Adipose tissue (tissue), 3 donors: ENCODE data around the gene ZNRF3. TPM values are rescaled to one million over a fixed set of nuclear protein-coding genes. Genes with fewer than 3 reads are reported as not detected.

Experiments
- H3K27ac ChIP-seq: one replicate; pipeline ENCODE4 v1.5.1; 2013; ENCODE audit warnings: low read depth, low read length
- WGBS, 3 donors: extraction: QIAGEN DNeasy Blood & Tissue Kit; methylation state at CpG; one replicate each; pipeline ENCODE4 v1.1.7; 2013; 5-methylcytosine and 5-hydroxymethylcytosine counted together
- polyA plus RNA-seq, 3 donors: library from polyadenylated mRNA; stranded (reverse); fragments of 200-250 nt; gene quantifications; one replicate each; pipeline ENCODE4 v1.2.3, GENCODE V29; 2013
- donor health status: healthy with polysubstance abuse.
- donor health status: Bipolar disorder and iron deficiency.
- donor health status: healthy.

ZNRF3 gene
- polyA plus RNA-seq, 3 donors: 1.2 to 3.9 (median 2.5) TPM

DNA sequence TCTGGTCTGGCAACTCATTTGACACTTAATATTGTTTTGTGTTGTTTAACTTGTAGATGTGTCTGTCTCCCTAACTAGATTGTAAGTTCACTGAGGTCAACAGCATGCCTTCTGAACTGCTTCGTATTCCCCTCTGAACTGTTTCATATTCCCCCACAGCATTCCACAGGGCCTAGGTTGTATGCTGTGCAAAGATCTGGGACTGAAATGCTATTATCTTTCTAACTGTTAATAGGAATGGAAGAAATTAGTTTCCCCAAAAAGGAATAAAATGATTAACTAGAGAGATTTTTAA lies 38.2 kb downstream of the ZNRF3 start:
- H3K27ac ChIP-seq: no peak overlapping the region
- WGBS, 3 donors: 49 to 93% (median 92%) methylated on average over 1 of the region's 1 CpG

DNA sequence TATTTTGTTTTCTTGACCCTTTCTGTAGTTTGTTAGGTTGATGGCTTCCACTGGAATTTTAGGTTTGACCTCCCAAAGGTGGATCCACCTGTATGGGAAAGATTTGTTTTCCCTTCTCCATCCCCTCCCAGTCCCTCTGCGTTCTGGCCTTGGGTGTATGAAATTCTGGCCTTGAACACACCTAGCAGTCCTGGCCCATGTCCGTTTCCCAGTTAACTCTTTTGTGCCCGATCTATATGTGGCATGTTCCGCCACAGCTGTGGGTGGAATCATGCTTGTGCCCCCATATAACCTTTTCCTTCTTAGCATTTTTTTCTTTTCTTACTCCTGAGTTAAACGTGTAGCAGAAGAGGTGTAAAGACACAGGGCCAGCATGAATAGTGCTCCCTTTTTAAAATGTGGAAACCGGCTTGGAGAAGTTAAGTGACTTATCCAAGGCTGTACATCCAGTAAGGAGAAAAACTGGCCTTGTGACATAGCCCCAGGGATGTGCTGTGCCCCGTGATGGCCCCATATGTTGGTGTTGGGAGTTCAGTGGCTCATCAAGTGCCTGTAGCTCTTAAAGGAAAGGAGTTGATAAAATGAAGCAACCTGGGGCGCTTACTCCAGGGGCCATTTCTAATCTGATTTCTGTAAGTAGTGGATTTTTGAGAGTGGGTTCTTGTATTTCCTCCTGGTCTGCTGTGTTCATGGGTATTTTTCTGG lies 39.3 kb downstream of the ZNRF3 start:
- H3K27ac ChIP-seq: no peak overlapping the region
- 38 to 82% (median 75%) methylated on average over 8 of the region's 8 CpGs for WGBS, 3 donors

DNA sequence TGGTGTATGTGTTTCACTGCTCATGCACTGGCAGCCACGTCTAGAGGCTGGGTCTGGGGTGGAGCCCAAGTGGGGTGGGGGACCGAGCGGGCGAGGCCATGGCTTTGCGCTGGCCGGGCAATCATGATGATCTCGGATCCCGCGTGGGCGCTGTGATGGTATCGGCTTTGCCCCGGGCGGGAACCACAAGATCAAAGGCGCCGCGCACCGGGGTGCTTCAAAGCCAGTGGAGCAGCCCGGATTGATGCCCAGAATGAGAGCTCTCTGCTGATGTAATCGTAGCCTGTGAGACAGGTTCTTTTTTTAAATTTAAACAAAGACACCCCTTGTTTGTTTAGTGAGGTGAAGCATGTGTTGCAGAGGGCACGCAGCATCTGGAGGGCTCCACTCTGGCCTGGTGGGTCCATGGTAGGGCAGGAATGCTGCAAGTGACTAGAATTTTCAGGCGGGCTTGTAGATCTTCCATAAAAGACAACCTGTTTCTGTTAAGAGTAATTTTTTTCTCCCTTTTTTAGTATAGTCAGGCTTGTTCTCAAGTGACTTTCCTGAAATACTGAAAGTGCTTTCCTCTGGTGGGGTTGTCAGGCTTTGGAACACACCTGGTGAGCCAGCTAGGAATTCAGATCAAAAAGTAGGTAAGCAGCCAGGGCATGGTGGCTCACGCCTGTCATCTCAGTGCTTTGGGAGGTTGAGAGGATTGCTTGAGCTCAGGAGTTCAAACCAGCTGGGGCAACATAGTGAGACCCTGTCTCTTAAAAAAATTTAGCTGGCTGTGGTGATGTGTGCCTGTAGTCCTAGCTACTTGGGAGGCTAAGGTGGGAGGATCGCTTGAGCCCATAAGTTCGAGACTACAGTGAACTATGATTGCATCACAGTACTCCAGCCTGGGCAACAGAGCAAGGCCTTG lies 40.7 kb downstream of the ZNRF3 start:
- H3K27ac ChIP-seq: no peak overlapping the region
- WGBS, 3 donors: 42 to 86% (median 80%) methylated on average over 24 of the region's 24 CpGs

DNA sequence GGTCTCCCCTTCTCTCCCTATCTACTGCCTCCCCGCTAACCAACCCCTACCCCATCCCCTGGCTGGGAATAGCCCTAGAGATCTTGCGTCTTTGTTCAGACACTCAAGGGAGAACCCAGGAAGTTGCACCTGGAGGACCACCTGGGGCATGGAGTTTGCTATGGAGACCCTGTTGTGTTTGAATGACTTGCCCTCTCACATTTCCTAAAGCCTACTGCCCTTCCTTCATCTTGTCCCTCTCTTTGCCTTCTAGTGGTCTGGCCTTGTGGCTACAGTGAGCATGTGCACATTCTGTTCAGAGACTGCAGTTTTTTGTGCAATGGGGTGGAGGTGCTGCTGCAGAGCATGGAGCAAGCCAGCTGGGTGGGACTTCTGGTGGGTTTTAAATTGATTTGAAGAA lies 42.5 kb downstream of the ZNRF3 start:
- WGBS, 3 donors: 90 to 100% (median 97%) methylated on average over 2 of the region's 2 CpGs
- H3K27ac ChIP-seq: no peak overlapping the region

DNA sequence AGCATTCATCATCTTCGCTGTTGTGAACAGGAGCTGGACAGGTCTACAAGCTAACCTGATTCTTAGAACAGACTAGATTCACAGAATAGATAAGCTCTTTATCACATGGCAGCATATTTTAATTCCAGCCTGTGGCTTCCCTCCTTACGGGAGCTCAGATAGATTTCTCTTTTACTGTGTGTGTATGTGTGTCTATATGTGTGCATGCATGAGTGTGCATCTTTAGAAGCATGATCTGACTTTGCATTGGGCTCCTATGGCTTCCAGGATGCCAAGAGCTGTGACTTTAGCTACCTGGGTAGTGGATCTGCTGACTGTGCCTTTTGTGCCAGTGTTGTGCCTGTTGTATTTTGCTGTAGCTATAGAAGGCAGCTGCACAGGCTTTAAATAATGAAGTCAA lies 44.3 kb downstream of the ZNRF3 start:
- H3K27ac ChIP-seq: no peak overlapping the region
- WGBS, 3 donors: 62 to 82% (median 77%) methylated on average over 2 of the region's 2 CpGs

DNA sequence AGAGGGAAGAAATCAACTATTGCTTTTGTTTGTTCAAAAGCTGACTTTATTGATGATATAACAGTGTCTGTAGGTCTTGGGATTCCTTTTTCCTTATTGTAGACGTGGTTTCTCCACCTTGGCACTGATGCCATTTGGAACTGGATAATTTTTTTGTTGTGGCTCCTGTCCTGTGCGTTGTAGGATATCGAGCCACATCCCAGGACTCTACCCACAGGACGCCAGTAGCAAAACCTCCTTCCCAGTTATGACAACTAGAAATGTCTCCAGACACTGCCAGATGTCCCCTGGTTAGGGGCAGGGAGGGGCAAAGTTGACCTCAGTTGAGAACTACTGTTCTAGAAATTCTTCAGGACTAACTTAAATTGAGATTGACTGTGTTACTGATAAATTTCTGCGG lies 45.8 kb downstream of the ZNRF3 start:
- WGBS, 3 donors: 87 to 91% (median 88%) methylated on average over 5 of the region's 5 CpGs
- H3K27ac ChIP-seq: no peak overlapping the region

DNA sequence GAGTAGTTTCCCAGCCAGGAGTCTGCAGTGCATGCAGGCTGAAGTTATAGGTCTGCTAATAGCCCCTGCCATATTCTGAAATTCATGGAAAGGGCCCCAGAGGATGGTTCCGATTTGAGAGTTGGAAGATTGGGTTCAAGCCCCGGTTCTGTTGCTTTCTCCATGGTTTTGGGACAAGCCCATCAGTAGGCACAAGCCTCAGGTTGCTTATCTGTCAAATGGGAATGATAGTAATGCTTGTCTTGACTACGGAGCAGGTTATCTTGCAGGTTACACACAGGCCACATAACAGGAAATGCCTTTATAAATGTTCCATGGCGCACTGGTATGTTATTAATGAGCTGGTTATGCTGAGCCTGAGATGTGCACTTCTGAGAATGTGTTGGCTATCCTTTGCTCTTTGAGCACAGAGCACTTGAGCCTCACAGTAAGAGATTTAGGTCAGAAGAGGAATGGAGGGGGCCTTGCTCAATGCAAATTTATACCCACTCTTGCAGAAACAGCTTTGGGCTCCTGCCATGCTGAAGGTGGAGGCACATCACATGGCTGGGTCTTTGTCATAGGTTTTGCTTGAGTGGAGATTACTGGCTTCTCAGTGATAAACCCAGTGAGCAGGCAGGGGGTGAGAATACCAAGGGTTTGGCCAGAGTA lies 47.1 kb downstream of the ZNRF3 start:
- H3K27ac ChIP-seq: no peak overlapping the region
- 51 to 76% (median 70%) methylated on average over 4 of the region's 4 CpGs for WGBS, 3 donors

DNA sequence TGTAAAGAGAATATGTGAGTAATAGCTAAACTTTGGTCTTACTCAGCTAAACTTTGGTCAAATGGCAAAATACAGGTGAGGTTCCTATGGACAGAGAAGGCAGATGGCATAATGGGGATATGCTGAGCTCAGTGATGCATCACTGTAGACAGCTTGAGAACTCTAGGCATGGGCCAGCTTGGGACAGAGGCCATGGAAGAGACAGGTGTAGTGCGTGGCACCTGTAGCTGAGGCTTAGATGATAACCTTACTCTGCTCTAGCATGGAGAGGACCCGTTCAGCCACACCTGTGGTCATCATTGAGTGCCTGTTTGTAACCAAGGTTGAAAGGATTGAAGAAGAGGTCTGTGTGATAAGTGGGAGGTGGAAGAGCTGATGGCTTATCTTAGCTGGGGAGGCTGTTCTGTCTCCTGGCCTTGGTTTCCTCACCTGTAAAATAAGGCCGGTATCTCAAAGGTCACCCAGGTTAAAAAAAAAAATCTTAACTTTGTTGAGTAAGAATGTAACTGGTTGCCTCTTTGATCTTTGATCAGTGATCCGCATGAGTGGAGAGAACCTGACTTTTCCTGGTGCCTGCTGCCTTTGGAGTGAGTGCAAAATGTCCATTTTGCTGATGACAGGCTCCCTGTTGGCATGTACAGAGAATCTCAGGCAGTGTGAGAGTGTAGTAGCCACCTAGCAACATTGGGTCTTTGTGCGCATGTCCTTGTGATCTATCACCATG lies 48.6 kb downstream of the ZNRF3 start:
- H3K27ac ChIP-seq: no peak overlapping the region
- WGBS, 3 donors: 73 to 94% (median 93%) methylated on average over 5 of the region's 5 CpGs

DNA sequence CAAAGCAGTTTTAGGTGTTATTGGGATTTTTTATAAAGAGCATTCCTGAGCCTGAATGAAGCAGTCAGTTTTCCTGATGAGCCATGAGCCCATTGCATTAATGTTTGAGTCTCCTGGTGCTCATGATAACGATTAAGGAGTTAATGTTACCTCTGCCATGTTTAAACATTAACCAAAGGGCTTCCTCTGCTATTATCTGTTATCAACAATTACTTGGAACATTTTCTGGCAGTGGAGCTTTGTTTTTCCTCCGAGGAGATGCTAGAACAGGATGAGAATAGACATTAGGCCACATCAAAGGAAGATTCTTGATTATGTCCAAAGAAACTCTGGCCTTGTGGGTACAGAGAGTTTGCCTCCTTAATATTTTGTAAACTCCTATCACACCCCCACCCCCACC lies 49.9 kb downstream of the ZNRF3 start:
- WGBS, 3 donors: 17 to 57% (median 40%) methylated on average over 2 of the region's 2 CpGs
- no peak overlapping the region for H3K27ac ChIP-seq

DNA sequence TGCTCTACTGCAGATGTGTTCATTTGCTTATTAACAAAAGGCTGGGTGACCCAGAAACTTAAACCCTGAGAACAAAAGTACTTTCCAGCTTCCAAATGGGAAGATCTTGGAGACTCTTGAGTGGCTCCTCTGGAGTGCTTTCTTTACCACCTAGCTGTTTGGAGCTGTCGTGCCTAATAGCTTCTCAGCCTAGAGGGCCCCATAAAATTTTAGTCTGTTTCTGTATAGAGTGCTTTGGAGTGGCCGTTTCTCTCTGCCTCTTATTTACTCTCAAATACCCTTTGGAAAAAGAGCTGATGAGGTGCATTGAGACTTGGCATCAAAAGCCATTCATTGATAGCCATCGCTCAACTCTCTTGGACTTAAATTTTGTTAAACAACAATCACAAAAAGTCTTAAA lies 50.7 kb downstream of the ZNRF3 start:
- 61 to 88% (median 87%) methylated on average over 3 of the region's 3 CpGs for WGBS, 3 donors
- H3K27ac ChIP-seq: no peak overlapping the region

DNA sequence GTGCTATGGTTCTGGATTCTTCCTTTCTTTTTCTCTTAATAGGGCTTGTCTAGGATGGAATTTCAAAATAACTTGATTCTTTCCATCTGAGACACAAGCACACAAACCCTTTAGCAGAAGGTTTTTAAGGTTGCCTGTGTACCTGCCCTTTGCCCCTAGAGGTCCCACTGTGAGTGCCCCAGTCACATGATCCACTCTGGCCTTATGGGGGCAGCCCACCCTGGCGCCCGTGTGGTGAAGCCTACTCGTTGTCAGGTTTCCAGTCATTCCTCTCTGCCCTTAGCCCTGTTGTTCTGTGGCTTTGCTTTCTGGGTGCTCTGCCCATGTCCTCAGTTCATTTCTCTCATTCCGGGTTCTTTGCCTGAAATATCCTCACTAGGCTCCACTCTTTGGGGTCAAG lies 51.8 kb downstream of the ZNRF3 start:
- WGBS, 3 donors: 85 to 89% (median 85%) methylated on average over 4 of the region's 4 CpGs
- no peak overlapping the region for H3K27ac ChIP-seq

DNA sequence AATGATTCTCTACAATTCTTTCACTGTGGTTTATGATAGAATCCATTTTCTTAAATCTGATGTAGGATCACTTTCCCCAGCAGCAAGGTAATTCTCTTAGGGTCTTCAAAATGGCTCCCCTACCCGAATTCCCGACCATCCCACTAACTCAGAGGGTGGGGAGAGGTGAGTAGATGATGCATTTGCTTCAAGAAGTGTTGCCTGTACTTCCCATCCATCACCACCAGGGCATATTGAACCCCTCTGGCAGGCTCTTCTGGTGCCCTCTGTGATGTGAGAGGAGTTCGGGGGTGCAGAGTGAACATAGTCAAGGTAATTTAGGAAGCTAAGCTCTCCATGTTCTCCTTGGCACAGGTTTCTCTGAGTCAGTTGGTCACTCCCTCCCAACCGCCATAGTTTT lies 52.3 kb downstream of the ZNRF3 start:
- no peak overlapping the region for H3K27ac ChIP-seq

DNA sequence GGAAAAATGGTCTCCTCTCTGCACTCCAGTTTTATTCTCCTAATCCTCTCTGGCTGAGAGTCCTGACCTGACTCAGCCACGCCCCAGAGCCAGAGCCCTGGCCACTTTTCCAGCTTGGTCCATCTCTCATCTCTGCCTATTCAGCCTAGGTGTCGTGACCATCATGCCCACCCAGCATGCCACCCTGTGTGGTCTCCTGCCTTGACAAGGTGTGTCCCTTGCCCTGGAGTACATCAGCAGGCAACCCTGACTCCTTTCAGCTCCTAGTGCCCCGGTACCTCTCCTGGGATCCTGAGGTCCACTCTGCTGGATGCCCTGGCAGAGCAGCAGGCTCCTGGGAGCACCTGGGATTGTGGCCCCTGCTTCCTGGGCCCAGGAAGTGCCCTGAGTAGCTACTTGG lies 52.8 kb downstream of the ZNRF3 start:
- no peak overlapping the region for H3K27ac ChIP-seq
- WGBS, 3 donors: 91 to 100% (median 91%) methylated on average over 3 of the region's 3 CpGs

More for the DNA sequence above, 52.3 kb downstream of the ZNRF3 start:
- 93 to 99% (median 97%) methylated on average over 4 of the region's 4 CpGs for WGBS, 3 donors

DNA sequence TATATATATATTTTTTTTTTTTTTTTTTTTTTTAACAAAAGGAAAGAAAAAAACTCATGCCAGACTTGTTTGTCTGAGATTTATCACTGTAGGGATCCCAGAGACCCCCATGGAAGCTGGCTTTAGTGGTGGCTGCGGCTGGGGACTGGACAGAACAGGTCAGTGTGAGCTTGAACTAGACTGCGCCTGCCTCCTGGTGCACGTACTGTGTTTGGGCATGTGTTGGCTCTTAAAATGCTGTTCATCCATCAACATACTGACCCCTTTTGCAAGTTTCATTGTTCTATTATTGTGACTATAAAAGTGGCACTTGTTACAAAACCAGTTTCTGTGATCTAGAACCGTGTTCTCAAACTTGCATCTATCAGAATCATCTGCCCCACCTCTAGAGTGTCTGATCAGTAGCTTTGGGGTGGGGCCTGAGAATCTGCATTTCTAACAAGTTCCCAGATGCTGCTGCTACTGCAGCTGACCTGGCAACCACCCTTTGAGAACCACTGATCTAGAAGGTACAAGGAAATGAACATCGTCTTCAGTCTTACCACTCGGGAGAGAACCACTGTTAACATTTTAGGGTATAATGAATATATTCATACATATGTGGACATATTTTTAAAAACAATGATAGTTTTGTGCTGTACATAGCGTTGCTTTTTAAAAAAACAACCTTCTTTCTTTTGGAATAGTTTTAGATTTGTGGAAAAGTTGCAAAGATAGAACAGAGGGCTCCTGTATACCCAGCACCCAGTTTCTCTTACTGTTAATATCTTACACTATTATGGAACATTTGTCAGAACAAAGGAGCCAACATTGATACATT lies 54.0 kb downstream of the ZNRF3 start:
- 89 to 94% (median 91%) methylated on average over 7 of the region's 7 CpGs for WGBS, 3 donors
- no peak overlapping the region for H3K27ac ChIP-seq

DNA sequence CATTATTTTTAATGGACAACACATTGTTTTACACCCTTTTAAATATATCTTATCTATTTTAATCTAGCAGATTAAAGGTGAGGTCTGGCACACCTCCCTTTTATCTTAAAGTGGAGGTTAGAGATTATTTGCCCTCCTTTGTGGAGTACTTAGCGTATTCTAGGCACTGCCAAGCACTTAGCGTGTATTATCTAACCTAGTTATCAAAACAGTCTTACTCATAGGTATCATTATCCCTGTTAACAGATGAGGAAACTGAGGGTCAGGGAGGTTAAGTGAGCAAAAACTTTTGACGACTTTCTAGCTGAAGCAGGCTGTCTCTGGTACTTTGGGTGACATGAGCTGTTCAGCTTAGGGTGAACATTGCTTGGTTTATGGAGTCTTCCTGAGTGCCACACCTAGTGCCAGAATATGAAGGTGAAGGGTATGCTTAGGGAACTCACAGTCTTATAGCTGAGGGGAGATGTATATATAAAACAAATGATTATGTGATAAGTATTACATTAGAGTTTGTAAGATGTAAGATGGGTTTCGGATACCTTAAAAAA lies 55.0 kb downstream of the ZNRF3 start:
- 59 to 82% (median 81%) methylated on average over 4 of the region's 4 CpGs for WGBS, 3 donors
- H3K27ac ChIP-seq: no peak overlapping the region

DNA sequence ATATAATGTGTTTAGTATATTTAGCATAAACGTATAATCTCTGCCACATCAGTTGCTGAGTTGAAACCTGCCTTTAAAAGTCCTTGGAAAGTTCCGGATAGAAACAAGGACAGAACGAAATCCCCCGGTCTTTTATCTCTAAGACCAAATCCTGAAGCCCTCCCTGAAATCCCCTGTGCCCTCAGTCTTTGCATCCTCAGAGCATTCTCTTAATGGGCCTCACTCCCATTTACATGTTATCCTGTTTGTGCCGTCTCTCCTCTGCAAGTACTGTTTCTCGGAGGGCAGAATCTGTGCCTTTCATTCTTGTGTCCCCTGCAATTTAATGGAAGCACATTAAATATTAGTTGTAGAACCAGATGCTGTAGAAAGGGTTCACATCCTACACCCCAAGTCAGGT lies 56.0 kb downstream of the ZNRF3 start:
- 59 to 78% (median 73%) methylated on average over 6 of the region's 6 CpGs for WGBS, 3 donors
- no peak overlapping the region for H3K27ac ChIP-seq

DNA sequence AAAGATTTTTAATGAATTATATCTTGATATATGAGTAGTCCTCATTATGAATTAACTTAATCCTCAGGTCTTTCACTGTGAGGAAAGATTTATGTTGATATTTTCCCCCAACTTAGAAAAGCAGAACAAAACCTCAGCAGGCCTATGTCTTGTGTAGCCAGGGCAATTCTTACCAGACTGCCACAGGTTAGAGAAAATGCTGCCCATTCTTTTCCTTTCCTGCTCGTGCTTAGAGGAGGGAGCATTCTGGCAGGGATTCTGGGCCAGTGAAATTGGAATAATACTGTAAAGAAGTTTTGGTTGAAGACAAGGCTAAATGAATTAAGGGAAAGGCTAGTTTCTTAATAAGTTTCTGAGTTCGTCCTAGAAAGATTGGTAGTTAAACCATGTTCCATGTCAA lies 56.6 kb downstream of the ZNRF3 start:
- no peak overlapping the region for H3K27ac ChIP-seq
- 50 to 63% (median 54%) methylated on average over 2 of the region's 2 CpGs for WGBS, 3 donors

DNA sequence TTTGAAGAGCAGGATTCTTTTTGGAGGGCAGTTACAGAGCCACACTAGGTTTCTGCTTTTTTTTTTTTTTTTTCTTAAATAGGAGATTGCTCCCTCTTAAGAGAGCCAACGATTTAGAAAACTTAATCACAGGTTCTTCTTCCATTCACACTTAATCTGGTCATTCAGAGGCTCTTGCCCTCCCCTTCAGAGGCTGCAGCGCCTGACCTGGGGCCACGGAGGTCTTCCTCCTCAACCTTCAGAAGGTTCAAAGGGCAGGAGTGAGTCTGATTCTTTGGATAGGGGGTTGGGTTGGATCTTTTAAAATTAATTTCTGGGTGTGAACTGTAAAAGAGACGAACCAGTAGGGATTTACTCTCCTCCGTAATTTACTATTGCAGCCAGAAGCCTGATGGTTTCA lies 57.1 kb downstream of the ZNRF3 start:
- no peak overlapping the region for H3K27ac ChIP-seq
- WGBS, 3 donors: 66 to 74% (median 71%) methylated on average over 5 of the region's 5 CpGs
